ENCODE measurements around the gene KLHL5. TPM values are rescaled to one million over a fixed set of nuclear protein-coding genes. Genes with fewer than 3 reads are reported as not detected.

KLHL5 gene
- total RNA-seq, 2 donors from 2014 or later = 5.9 to 14.5 TPM

GRCh38 chr4:39078829-39079228 lies 16.8 kb downstream of the KLHL5 start:
- Histone ChIP-seq H3K9me3 (no peaks in the 10 kb centered on the region), H3K4me1 (no peaks in the 10 kb centered on the region), H3K27ac (no peak overlapping the region), H3K4me3 (no peak overlapping the region), H3K36me3 (replicated peaks in 1 of 2; ENCODE audit: insufficient read depth in 1 of 2, low read depth in 2 of 2) (no peaks in the 10 kb centered on the region), H3K27me3 (no peaks in the 10 kb centered on the region)
- DNase-seq (no peak), ATAC-seq (no peak)
- no peak for TF ChIP-seq POLR2A (IDR thresholded peaks at IDR 0.05)
- no peak for TF ChIP-seq CTCF (IDR thresholded peaks at IDR 0.05)
- WGBS, 2 donors = 78 to 89% methylated on average over 2 of the region's 2 CpGs
- intact Hi-C loops (cut with DNase I) = no loop called here

GRCh38 chr4:39083164-39083563 lies 21.1 kb downstream of the KLHL5 start:
- H3K4me1 ChIP-seq = no peaks in the 10 kb centered on the region
- DNase-seq (no peak), ATAC-seq (no peak)
- no peak overlapping the region for H3K4me3 ChIP-seq
- H3K27me3 ChIP-seq = no peaks in the 10 kb centered on the region
- no peak for TF ChIP-seq CTCF (IDR thresholded peaks at IDR 0.05)
- intact Hi-C loops (cut with DNase I) = no loop called here
- no peak overlapping the region for H3K27ac ChIP-seq
- H3K36me3 ChIP-seq (replicated peaks in 1 of 2; ENCODE audit: insufficient read depth in 1 of 2, low read depth in 2 of 2) = no peaks in the 10 kb centered on the region
- H3K9me3 ChIP-seq = no peaks in the 10 kb centered on the region

- WGBS, 2 donors = 75 to 89% methylated on average over 5 of the region's 5 CpGs
- intact Hi-C loops (cut with DNase I) = no loop called here
- H3K27ac ChIP-seq = no peak overlapping the region
Observed at GRCh38 chr4:39085891-39086290, 23.9 kb downstream of the KLHL5 start.

GRCh38 chr4:39096847-39097246 lies 34.8 kb downstream of the KLHL5 start:
- no peak overlapping the region for H3K4me3 ChIP-seq
- DNase-seq (no peak), ATAC-seq (no peak)
- H3K36me3 ChIP-seq (replicated peaks in 1 of 2; ENCODE audit: insufficient read depth in 1 of 2, low read depth in 2 of 2) = no peaks in the 10 kb centered on the region
- intact Hi-C loops (cut with DNase I) = no loop called here
- no peaks in the 10 kb centered on the region for H3K27me3 ChIP-seq
- no peak for TF ChIP-seq CTCF (IDR thresholded peaks at IDR 0.05)
- no peak for TF ChIP-seq POLR2A (IDR thresholded peaks at IDR 0.05)
- H3K9me3 ChIP-seq = no peaks in the 10 kb centered on the region
- H3K4me1 ChIP-seq = no peaks in the 10 kb centered on the region
- WGBS, 2 donors = 47 to 72% methylated on average over 1 of the region's 1 CpG
- H3K27ac ChIP-seq = no peak overlapping the region

More at GRCh38 chr4:39085891-39086290, 23.9 kb downstream of the KLHL5 start:
- Histone ChIP-seq H3K27me3 (no peaks in the 10 kb centered on the region), H3K4me3 (no peak overlapping the region), H3K4me1 (no peaks in the 10 kb centered on the region), H3K36me3 (replicated peaks in 1 of 2; ENCODE audit: insufficient read depth in 1 of 2, low read depth in 2 of 2) (no peaks in the 10 kb centered on the region), H3K9me3 (no peaks in the 10 kb centered on the region)
- no peak for TF ChIP-seq POLR2A (IDR thresholded peaks at IDR 0.05)
- TF ChIP-seq CTCF (IDR thresholded peaks at IDR 0.05) = no peak
- DNase-seq = peak in 1 of 4 donors; percentile 15
- ATAC-seq = no peak

- TF ChIP-seq POLR2A (IDR thresholded peaks at IDR 0.05) = no peak
- no peak for TF ChIP-seq CTCF (IDR thresholded peaks at IDR 0.05)
- no peak for ATAC-seq
- Histone ChIP-seq H3K27me3 (no peaks in the 10 kb centered on the region), H3K9me3 (no peaks in the 10 kb centered on the region), H3K27ac (no peak overlapping the region), H3K36me3 (replicated peaks in 1 of 2; ENCODE audit: insufficient read depth in 1 of 2, low read depth in 2 of 2) (no peaks in the 10 kb centered on the region), H3K4me1 (no peaks in the 10 kb centered on the region), H3K4me3 (no peak overlapping the region)
- intact Hi-C loops (cut with DNase I) = no loop called here
- no peak for DNase-seq
- WGBS, 2 donors = 37 to 41% methylated on average over 5 of the region's 5 CpGs
Observed at GRCh38 chr4:39097290-39097689, 35.3 kb downstream of the KLHL5 start.

Measured in body of pancreas (tissue), 4 donors.